GM10248 (cell line): ENCODE measurements around the gene VIPAS39.

Experiments used
- CTCF ChIA-PET: fragments of 300-600 bp; sonication (Branson Sonifier 250); formaldehyde crosslinking; extraction: SDS; loops from one replicate; lab custom pipeline; 2021; ENCODE audit warnings: antibody characterized with exemption; lab: Yijun Ruan, JAX
- POLR2A ChIA-PET: fragments of 350-650 bp; sonication (Branson Sonifier 250); formaldehyde crosslinking; extraction: SDS; loops from one replicate; lab custom pipeline; 2020; ENCODE audit warnings: antibody characterized with exemption; lab: Yijun Ruan, JAX
- DNase-seq: peaks from one replicate; pipeline ENCODE4 v3.0.0; 2012; ENCODE audit errors: extremely low spot score
- CTCF ChIP-seq: IDR thresholded peaks from 2 replicates; pipeline ENCODE4 v1.5.1; 2012; ENCODE audit warnings: mild to moderate bottlenecking, low read depth; ENCODE audit errors: extremely low read depth, missing control alignments, control extremely low read depth

VIPAS39 gene

GRCh38 chr14:77438596-77438995, 18.8 kb downstream of the VIPAS39 start:
- POLR2A ChIA-PET, result no interaction called here
- no peak for TF ChIP-seq CTCF
- CTCF ChIA-PET, result interaction anchor here (1.2 to 3.7 kb wide), 3 partner anchors 9 to 21 kb away, joined by 4 to 16 read pairs (median 6); partner anchors contain the start of genes AHSA1 and VIPAS39
- DNase-seq, result no peak

DNA sequence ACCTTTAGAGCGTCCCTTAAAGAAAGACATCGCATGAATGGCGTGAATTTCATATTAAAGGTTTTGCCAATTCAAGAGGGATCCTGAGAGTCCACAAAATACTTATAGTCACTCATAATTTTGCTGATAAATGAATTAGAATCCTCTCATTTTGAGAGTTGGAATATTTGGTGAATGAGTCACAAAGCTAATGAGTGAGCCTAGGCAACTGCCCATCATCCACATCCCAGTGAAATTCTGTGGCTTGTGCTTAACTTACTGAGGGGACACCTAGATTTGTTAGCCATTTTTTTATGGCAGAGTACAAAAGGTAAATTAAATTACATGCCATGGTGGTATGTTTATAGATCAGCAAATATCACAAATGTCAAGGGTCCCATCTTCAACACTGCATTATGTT, 21.4 kb downstream of the VIPAS39 start:
- ChIA-PET POLR2A (no interaction called here), CTCF (no interaction called here)
- TF ChIP-seq CTCF, result no peak
- no peak for DNase-seq

- ChIA-PET CTCF (interaction anchor here (0.7 to 1.4 kb wide), 2 partner anchors 33 to 114 kb away, joined by 3 read pairs; no protein-coding TSS in a partner anchor), POLR2A (no interaction called here)
- TF ChIP-seq CTCF, result no peak
These were observed 31.0 kb downstream of the VIPAS39 start for GRCh38 chr14:77426396-77426795.

DNA sequence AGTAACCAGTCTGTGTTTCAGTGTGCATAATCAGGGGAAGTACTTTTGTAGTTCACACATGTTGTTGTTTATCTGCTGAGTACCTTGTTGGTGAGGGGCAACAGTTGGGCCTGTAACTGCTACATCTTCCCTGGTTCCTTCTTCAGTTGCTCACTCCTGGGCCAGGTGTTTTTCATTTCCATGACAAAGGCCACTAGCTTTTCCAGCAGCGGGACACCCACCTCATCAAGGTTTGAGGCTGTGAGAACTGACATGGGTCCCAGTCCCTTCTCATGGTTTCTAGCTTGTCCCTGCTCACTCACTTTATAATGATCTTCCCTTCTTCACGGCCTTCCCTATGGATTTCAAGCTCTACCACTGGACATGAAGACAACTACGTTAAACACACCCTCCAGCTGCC, 32.5 kb downstream of the VIPAS39 start:
- TF ChIP-seq CTCF, result no peak
- no peak for DNase-seq
- ChIA-PET POLR2A (no interaction called here), CTCF (no interaction called here)

More at GRCh38 chr14:77426396-77426795, 31.0 kb downstream of the VIPAS39 start:
- no peak for DNase-seq

- DNase-seq, result no peak
- ChIA-PET POLR2A (no interaction called here), CTCF (no interaction called here)
- TF ChIP-seq CTCF, result no peak
These were observed 34.0 kb downstream of the VIPAS39 start, which contains the start of gene NOXRED1 for GRCh38 chr14:77423423-77423822. NOXRED1 (minus strand) TSS chr14:77423523; CDS start chr14:77422889, 634 bp downstream.

- ChIA-PET POLR2A (no interaction called here), CTCF (interaction anchor here (1.2 kb wide), 1 partner anchor 105 kb away, joined by 3 read pairs; no protein-coding TSS in a partner anchor)
- TF ChIP-seq CTCF, result no peak
- no peak for DNase-seq
These were observed 36.2 kb downstream of the VIPAS39 start for GRCh38 chr14:77421201-77421600.
